ENCODE measurements around the gene ITIH5.

Gene ITIH5

GRCh38 chr10:7625009-7625408, 41.8 kb downstream of the ITIH5 start:
- DNase-seq: no peak

- peak; percentile 68 for DNase-seq
Measured at GRCh38 chr10:7622969-7623368, 43.8 kb downstream of the ITIH5 start.

GRCh38 chr10:7618461-7618860, 48.3 kb downstream of the ITIH5 start:
- DNase-seq: no peak

- no peak for DNase-seq
Measured at GRCh38 chr10:7611909-7612308, 54.9 kb downstream of the ITIH5 start.

- no peak for DNase-seq
Measured at GRCh38 chr10:7610651-7611389, 55.9 kb downstream of the ITIH5 start.

GRCh38 chr10:7610026-7610425, 56.7 kb downstream of the ITIH5 start:
- DNase-seq: no peak

- no peak for DNase-seq
Measured at GRCh38 chr10:7609556-7609955, 57.2 kb downstream of the ITIH5 start.

- DNase-seq: no peak
Measured at GRCh38 chr10:7608001-7608400, 58.8 kb downstream of the ITIH5 start.

- DNase-seq: no peak
Measured at GRCh38 chr10:7606951-7607404, 59.8 kb downstream of the ITIH5 start.

- DNase-seq: no peak
Measured at GRCh38 chr10:7605565-7606295, 61.0 kb downstream of the ITIH5 start.

GRCh38 chr10:7601023-7601656, 65.6 kb downstream of the ITIH5 start:
- DNase-seq: no peak

- DNase-seq: no peak
Measured at GRCh38 chr10:7598771-7599170, 68.0 kb downstream of the ITIH5 start.

- DNase-seq: no peak
Measured at GRCh38 chr10:7596356-7596755, 70.4 kb downstream of the ITIH5 start.

- DNase-seq: no peak
Measured at GRCh38 chr10:7593905-7594304, 72.9 kb downstream of the ITIH5 start.

GRCh38 chr10:7593063-7593462, 73.7 kb downstream of the ITIH5 start:
- DNase-seq: no peak

GRCh38 chr10:7592627-7593026, 74.1 kb downstream of the ITIH5 start:
- DNase-seq: no peak

GRCh38 chr10:7590271-7590670, 76.5 kb downstream of the ITIH5 start:
- no peak for DNase-seq

GRCh38 chr10:7589748-7590147, 77.0 kb downstream of the ITIH5 start:
- no peak for DNase-seq

- DNase-seq: no peak
Measured at GRCh38 chr10:7587865-7588188, 78.9 kb downstream of the ITIH5 start.

GRCh38 chr10:7587168-7587864, 79.5 kb downstream of the ITIH5 start:
- no peak for DNase-seq

- no peak for DNase-seq
Measured at GRCh38 chr10:7585228-7585627, 81.5 kb downstream of the ITIH5 start.

- no peak for DNase-seq
Measured at GRCh38 chr10:7583626-7584025, 83.1 kb downstream of the ITIH5 start.

GRCh38 chr10:7580520-7580919, 86.2 kb downstream of the ITIH5 start:
- no peak for DNase-seq

- no peak for DNase-seq
Measured at GRCh38 chr10:7579681-7580080, 87.1 kb downstream of the ITIH5 start.

Data from NCI-H1092 (cell line).